GM12864 (cell line): ENCODE data around the gene CHPT1.

Experiments used
- DNase-seq: peaks from one replicate; pipeline ENCODE4 v3.0.0-alpha.2; 2011; ENCODE audit warnings: low read depth
- H3K4me3 ChIP-seq: 2 replicates; pipeline ENCODE4 v1.5.1; 2011; ENCODE audit warnings: mild to moderate bottlenecking, low read depth, low read length, control low read depth
- TF ChIP-seq, protein P1 (sequence below): IDR thresholded peaks from 2 replicates; pipeline ENCODE4 v1.5.1; 2011; ENCODE audit warnings: low read depth, mild to moderate bottlenecking, moderate library complexity, low read length, control low read depth, inconsistent platforms; ENCODE audit errors: missing control alignments

Gene CHPT1

DNA sequence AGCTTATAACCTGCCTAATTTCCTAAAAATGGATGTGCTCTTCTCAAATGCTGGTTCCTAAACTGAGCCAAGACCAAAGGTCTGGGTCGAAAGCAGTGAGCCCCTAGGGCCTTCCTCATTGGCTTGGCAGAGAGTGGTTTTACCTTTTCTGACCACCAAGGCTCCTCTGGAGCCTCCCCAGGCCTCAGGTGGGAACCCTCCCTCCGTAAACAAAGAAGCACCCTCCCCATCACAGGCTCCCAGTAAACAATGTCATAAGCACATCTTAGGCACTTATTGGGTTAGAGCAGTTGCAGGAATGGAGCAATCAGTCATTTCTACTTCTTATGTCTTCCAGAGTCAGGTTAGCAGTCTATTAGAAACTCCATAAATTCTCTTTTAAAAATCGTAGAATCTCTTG, 6.0 kb downstream of the CHPT1 start:
- TF ChIP-seq, protein P1, sequence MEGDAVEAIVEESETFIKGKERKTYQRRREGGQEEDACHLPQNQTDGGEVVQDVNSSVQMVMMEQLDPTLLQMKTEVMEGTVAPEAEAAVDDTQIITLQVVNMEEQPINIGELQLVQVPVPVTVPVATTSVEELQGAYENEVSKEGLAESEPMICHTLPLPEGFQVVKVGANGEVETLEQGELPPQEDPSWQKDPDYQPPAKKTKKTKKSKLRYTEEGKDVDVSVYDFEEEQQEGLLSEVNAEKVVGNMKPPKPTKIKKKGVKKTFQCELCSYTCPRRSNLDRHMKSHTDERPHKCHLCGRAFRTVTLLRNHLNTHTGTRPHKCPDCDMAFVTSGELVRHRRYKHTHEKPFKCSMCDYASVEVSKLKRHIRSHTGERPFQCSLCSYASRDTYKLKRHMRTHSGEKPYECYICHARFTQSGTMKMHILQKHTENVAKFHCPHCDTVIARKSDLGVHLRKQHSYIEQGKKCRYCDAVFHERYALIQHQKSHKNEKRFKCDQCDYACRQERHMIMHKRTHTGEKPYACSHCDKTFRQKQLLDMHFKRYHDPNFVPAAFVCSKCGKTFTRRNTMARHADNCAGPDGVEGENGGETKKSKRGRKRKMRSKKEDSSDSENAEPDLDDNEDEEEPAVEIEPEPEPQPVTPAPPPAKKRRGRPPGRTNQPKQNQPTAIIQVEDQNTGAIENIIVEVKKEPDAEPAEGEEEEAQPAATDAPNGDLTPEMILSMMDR, result no peak
- H3K4me3 ChIP-seq, result no peak overlapping the region
- DNase-seq, result no peak

DNA sequence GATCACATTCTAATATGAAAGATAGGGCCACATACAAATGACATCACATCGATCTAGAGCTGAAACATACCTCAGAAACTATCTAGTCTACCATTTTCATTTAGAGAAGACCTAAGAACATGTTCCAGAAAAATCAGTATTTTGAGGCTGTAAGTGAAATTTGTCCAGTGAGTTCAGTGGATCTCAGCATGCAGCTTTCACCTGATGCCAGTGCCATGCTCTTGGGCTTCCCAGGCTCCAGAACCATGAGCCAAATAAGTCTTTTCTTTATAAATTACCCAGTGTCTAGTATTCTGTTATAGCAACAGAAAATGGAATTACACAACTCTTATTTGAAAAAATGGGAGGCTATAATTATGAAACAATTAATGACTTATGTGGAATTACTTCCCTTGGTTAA, 9.0 kb downstream of the CHPT1 start:
- DNase-seq, result no peak
- H3K4me3 ChIP-seq, result no peak overlapping the region
- TF ChIP-seq, protein P1, result no peak

DNA sequence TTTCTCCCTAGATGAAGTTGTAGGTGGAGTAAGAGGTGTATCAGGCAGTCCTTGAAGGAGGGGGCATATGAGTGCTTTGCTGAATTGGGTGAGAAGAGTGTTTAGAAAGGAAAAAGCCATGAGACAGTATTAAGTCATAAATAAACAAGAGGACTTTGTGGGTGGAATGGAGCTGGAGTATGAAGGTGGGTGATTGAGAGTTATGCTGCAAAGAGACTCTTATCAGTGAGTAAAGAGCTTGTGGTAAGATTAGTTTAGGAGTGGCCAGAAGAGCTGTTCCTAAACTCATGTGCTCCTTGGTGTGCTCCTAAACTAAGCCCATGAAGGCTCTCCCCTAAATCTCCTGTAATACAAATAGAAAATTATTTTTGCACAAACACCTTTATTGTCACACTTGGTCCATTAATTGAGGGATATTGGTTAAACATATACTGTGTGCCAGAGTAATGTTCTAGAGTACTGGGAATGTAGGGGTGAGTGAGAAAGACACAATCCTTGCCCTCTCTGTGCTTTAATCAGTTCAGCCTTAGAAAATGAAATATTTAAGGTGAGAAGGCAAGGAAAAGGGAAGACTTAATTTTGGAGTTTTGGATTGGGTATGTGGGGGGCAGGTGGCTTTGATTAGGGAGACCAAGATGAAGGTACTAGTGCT, 9.8 kb downstream of the CHPT1 start:
- DNase-seq, result no peak
- TF ChIP-seq, protein P1, result no peak
- no peak overlapping the region for H3K4me3 ChIP-seq

GRCh38 chr12:101710288-101710687, 12.8 kb downstream of the CHPT1 start:
- no peak for DNase-seq
- H3K4me3 ChIP-seq, result no peak overlapping the region
- TF ChIP-seq, protein P1, result no peak

- TF ChIP-seq, protein P1, result no peak
- DNase-seq, result no peak
These were observed 15.7 kb downstream of the CHPT1 start for GRCh38 chr12:101713059-101713682.

GRCh38 chr12:101713930-101714329, 16.5 kb downstream of the CHPT1 start:
- no peak overlapping the region for H3K4me3 ChIP-seq
- no peak for DNase-seq
- TF ChIP-seq, protein P1, result no peak

More at GRCh38 chr12:101713059-101713682, 15.7 kb downstream of the CHPT1 start:
- H3K4me3 ChIP-seq, result no peak overlapping the region
